ENCODE measurements around the gene TEX29.

TEX29 gene

GRCh38 chr13:111319998-111320911, at the start of gene TEX29:
TEX29 (plus strand) TSS chr13:111320642; CDS start chr13:111320891, 249 bp downstream.
- no peak for DNase-seq (ENCODE audit: low read depth)

- no peak for DNase-seq (ENCODE audit: low read depth)
Measured at GRCh38 chr13:111270765-111271698, 49.4 kb upstream of the TEX29 start.

- no peak for DNase-seq (ENCODE audit: low read depth)
Measured at GRCh38 chr13:111272117-111272516, 48.3 kb upstream of the TEX29 start.

GRCh38 chr13:111275382-111275781, 45.1 kb upstream of the TEX29 start:
- DNase-seq (ENCODE audit: low read depth), result no peak

- DNase-seq (ENCODE audit: low read depth), result no peak
Measured at GRCh38 chr13:111275995-111276618, 44.3 kb upstream of the TEX29 start.

GRCh38 chr13:111278258-111278657, 42.2 kb upstream of the TEX29 start:
- no peak for DNase-seq (ENCODE audit: low read depth)

- no peak for DNase-seq (ENCODE audit: low read depth)
Measured at GRCh38 chr13:111278743-111279652, 41.4 kb upstream of the TEX29 start.

- DNase-seq (ENCODE audit: low read depth), result no peak
Measured at GRCh38 chr13:111280226-111280625, 40.2 kb upstream of the TEX29 start.

- DNase-seq (ENCODE audit: low read depth), result no peak
Measured at GRCh38 chr13:111280681-111281585, 39.5 kb upstream of the TEX29 start.

- no peak for DNase-seq (ENCODE audit: low read depth)
Measured at GRCh38 chr13:111281751-111282311, 38.6 kb upstream of the TEX29 start.

- DNase-seq (ENCODE audit: low read depth), result no peak
Measured at GRCh38 chr13:111282425-111282824, 38.0 kb upstream of the TEX29 start.

GRCh38 chr13:111282997-111283396, 37.4 kb upstream of the TEX29 start:
- DNase-seq (ENCODE audit: low read depth), result no peak

GRCh38 chr13:111283457-111283856, 37.0 kb upstream of the TEX29 start:
- DNase-seq (ENCODE audit: low read depth), result no peak

- DNase-seq (ENCODE audit: low read depth), result no peak
Measured at GRCh38 chr13:111283991-111284390, 36.5 kb upstream of the TEX29 start.

- no peak for DNase-seq (ENCODE audit: low read depth)
Measured at GRCh38 chr13:111284565-111284964, 35.9 kb upstream of the TEX29 start.

- no peak for DNase-seq (ENCODE audit: low read depth)
Measured at GRCh38 chr13:111286162-111286561, 34.3 kb upstream of the TEX29 start.

- DNase-seq (ENCODE audit: low read depth), result no peak
Measured at GRCh38 chr13:111286749-111287148, 33.7 kb upstream of the TEX29 start.

GRCh38 chr13:111287201-111287600, 33.2 kb upstream of the TEX29 start:
- no peak for DNase-seq (ENCODE audit: low read depth)

GRCh38 chr13:111288276-111288675, 32.2 kb upstream of the TEX29 start:
- no peak for DNase-seq (ENCODE audit: low read depth)

- no peak for DNase-seq (ENCODE audit: low read depth)
Measured at GRCh38 chr13:111289251-111289650, 31.2 kb upstream of the TEX29 start.
